Calu3 (cell line): ENCODE measurements around the gene MRPL37. TPM values are rescaled to one million over a fixed set of nuclear protein-coding genes. Genes with fewer than 3 reads are reported as not detected.
A peak's percentile ranks its signal among the peaks of the same experiment; 100 is the strongest.

Experiments used
- Bru-seq: library from RNA; stranded (reverse); fragments of 400-500 nt; gene quantifications from one replicate; lab custom pipeline; 2021; lab: Mats Ljungman, UMichigan
- BruChase-seq, 2 experiments: library from RNA; stranded (reverse); fragments of 400-500 nt; gene quantifications; one replicate each; lab custom pipeline; 2021; lab: Mats Ljungman, UMichigan
- BruUV-seq: library from RNA; stranded (reverse); fragments of 400-500 nt; replicated peaks from 2 replicates; lab custom pipeline; 2021; lab: Mats Ljungman, UMichigan
- CTCF ChIA-PET: fragments of 300-600 bp; sonication (Branson Sonifier 250); formaldehyde crosslinking; loops from one replicate; lab custom pipeline; 2022; ENCODE audit warnings: antibody characterized with exemption; lab: Charles Lee
- DNase-seq: peaks from one replicate; pipeline ENCODE4 v3.0.0; 2022
- H3K27ac Mint-ChIP-seq: one replicate; pipeline ENCODE4 v1.8.0; 2022; ENCODE audit warnings: mixed read lengths; ENCODE audit not compliant: unreplicated experiment
- H3K27me3 Mint-ChIP-seq: one replicate; pipeline ENCODE4 v1.8.0; 2022; ENCODE audit warnings: mixed read lengths; ENCODE audit not compliant: unreplicated experiment
- H3K36me3 Mint-ChIP-seq: one replicate; pipeline ENCODE4 v1.8.0; 2022; ENCODE audit warnings: mild to moderate bottlenecking, moderate library complexity, mixed read lengths; ENCODE audit not compliant: insufficient read depth, unreplicated experiment
- H3K4me1 Mint-ChIP-seq: one replicate; pipeline ENCODE4 v1.8.0; 2022; ENCODE audit warnings: mild to moderate bottlenecking, low read depth, mixed read lengths; ENCODE audit not compliant: unreplicated experiment
- H3K4me3 Mint-ChIP-seq: one replicate; pipeline ENCODE4 v1.8.0; 2022; ENCODE audit warnings: mild to moderate bottlenecking, low read depth, moderate library complexity, mixed read lengths; ENCODE audit not compliant: unreplicated experiment
- H3K9me3 Mint-ChIP-seq: one replicate; pipeline ENCODE4 v1.8.0; 2022; ENCODE audit warnings: low read depth, mixed read lengths; ENCODE audit not compliant: unreplicated experiment
- CTCF ChIP-seq: fragments of 200-600 bp; IDR thresholded peaks from one replicate; pipeline ENCODE4 v1.8.0; 2022; ENCODE audit warnings: antibody characterized with exemption; ENCODE audit not compliant: unreplicated experiment
- intact Hi-C: fragments of 100-400 bp; cut with micrococcal nuclease; formaldehyde crosslinking; loops from one replicate; pipeline ENCODE4 v1.10.0; 2022; ENCODE audit not compliant: unreplicated experiment
- long read RNA-seq: library from polyadenylated mRNA; stranded (forward); transcript quantifications from one replicate; pipeline ENCODE4 v2.0.0, GENCODE V29; 2022
- total RNA-seq: library from RNA; stranded (reverse); gene quantifications from 2 replicates; pipeline ENCODE4 v1.2.3, GENCODE V29; 2022

The MRPL37 gene
- 94.2 and 105 TPM in 2 replicates for total RNA-seq
- percentile 78 among the genes with signal in this experiment for Bru-seq, nascent RNA
- BruChase-seq, experiment 1, labeled RNA remaining after a 6-hour chase: percentile 85 among the genes with signal in this experiment
- percentile 82 among the genes with signal in this experiment for BruChase-seq, experiment 2, labeled RNA remaining after a 2-hour chase
- long read RNA-seq, transcript MRPL37-202 (7 exons, 1,483 nt): major isoform, 165 of 219 reads
- long read RNA-seq, partial matches to known transcripts: 38 of 219 reads
- long read RNA-seq, other reads (novel, unspliced or antisense): 16 of 219 reads

DNA sequence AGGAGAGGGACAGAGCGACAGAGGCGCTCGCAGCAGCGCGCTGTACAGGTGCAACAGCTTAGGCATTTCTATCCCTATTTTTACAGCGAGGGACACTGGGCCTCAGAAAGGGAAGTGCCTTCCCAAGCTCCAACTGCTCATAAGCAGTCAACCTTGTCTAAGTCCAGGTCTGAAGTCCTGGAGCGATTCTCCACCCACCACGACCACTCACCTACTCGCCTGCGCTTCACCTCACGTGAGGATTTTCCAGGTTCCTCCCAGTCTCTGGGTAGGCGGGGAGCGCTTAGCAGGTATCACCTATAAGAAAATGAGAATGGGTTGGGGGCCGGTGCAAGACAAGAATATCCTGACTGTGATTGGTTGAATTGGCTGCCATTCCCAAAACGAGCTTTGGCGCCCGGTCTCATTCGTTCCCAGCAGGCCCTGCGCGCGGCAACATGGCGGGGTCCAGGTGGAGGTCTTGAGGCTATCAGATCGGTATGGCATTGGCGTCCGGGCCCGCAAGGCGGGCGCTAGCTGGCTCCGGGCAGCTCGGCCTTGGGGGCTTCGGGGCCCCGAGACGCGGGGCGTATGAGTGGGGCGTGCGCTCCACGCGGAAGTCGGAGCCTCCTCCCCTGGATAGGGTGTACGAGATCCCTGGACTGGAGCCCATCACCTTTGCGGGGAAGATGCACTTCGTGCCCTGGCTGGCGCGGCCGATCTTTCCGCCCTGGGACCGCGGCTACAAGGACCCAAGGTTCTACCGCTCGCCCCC, at the start of gene MRPL37, which contains the start of gene CYB5RL:
Gene MRPL37 (plus strand): TSS at position 403 of the 754 bp plus-strand sequence. CDS start 77 bp downstream, at position 480.
Gene CYB5RL (minus strand): TSS at position 266 of the 754 bp plus-strand sequence. CDS start 4,414 bp downstream, outside the sequence.
- Mint-ChIP-seq H3K4me3 (peak within 1 kb of the TSS; percentile 96), H3K4me1 (peaks cover 27% of the 10 kb centered on the region), H3K9me3 (no peaks in the 10 kb centered on the region), H3K27ac (peak within 1 kb of the TSS; percentile 77), H3K36me3 (peaks cover 29% of the 10 kb centered on the region), H3K27me3 (no peaks in the 10 kb centered on the region)
- DNase-seq: peak; percentile 94
- intact Hi-C loops: loop anchor here (5.0 kb wide), 1 partner anchor 73 kb away; no protein-coding TSS in a partner anchor
- no TSS peak for BruUV-seq
- TF ChIP-seq CTCF: no peak
- CTCF ChIA-PET: interaction anchor here (0.5 to 1.3 kb wide), 12 partner anchors 10 to 656 kb away, joined by 3 to 6 read pairs (median 3); no protein-coding TSS in a partner anchor

GRCh38 chr1:54151013-54151412, 49.0 kb upstream of the MRPL37 start:
- Mint-ChIP-seq H3K4me1 (peaks cover 15% of the 10 kb centered on the region), H3K27me3 (no peaks in the 10 kb centered on the region), H3K27ac (no peak overlapping the region), H3K4me3 (no peak overlapping the region), H3K36me3 (peaks cover 6% of the 10 kb centered on the region), H3K9me3 (no peaks in the 10 kb centered on the region)
- intact Hi-C loops: no loop called here
- TF ChIP-seq CTCF: no peak
- no peak for DNase-seq
- CTCF ChIA-PET: interaction anchor here (0.5 kb wide), 1 partner anchor 53 kb away, joined by 4 read pairs; no protein-coding TSS in a partner anchor
- BruUV-seq: no TSS peak

DNA sequence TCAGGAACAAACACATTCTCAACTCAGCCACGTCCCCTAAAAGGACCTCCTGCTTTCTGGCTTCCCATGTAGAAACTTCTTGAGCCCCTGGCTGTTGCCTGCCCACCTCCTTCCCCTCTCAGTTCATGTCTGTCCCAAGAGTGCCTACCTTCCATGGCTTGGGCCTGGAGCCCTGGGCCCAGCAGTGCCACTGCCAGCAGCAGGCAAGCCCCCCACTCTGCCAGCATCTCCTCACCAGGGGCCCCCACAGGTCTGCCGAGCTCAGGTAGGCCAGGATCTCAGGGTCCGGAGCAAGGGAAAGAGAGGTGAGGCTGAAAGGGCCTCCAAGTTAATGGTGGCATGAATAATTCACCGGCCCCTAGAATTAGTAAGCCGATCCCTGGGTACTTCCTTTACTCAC, 47.3 kb upstream of the MRPL37 start, which contains the start of gene CDCP2:
Gene CDCP2 (minus strand): TSS at position 305 of the 400 bp plus-strand sequence. CDS start 78 bp downstream, at position 227.
- intact Hi-C loops: no loop called here
- no peak within 1 kb of the TSS for H3K4me3 Mint-ChIP-seq
- BruUV-seq: no TSS peak
- H3K9me3 Mint-ChIP-seq: no peaks in the 10 kb centered on the region
- CTCF ChIA-PET: no interaction called here
- H3K4me1 Mint-ChIP-seq: peaks cover 15% of the 10 kb centered on the region
- H3K36me3 Mint-ChIP-seq: peaks cover 10% of the 10 kb centered on the region
- peak within 1 kb of the TSS; percentile 40 for H3K27ac Mint-ChIP-seq
- TF ChIP-seq CTCF: no peak
- no peak for DNase-seq
- H3K27me3 Mint-ChIP-seq: no peaks in the 10 kb centered on the region
